Thyroid gland (tissue), 4 donors: ENCODE results near the gene TTBK2. TPM values are rescaled to one million over a fixed set of nuclear protein-coding genes. Genes with fewer than 3 reads are reported as not detected.

Source experiments
- DNase-seq, 2 donors: peaks; one replicate each; pipeline ENCODE4 v3.0.0-alpha.2; 2019
- H3K27ac ChIP-seq, 3 donors: fragments of 200-600 bp; sonication (generic); 1 replicate in 2 of 3; 2 replicates in 1 of 3; pipeline ENCODE4 v1.5.1; 2016 to 2019; ENCODE audit warnings: mild to moderate bottlenecking in 1 of 3, moderate library complexity in 1 of 3
- H3K27me3 ChIP-seq: fragments of 200-600 bp; sonication (generic); one replicate; pipeline ENCODE4 v1.5.1; 2019
- H3K36me3 ChIP-seq, 2 donors: fragments of 200-600 bp; sonication (generic); one replicate each; pipeline ENCODE4 v1.5.1; 2016 to 2019
- H3K4me1 ChIP-seq, 2 donors: fragments of 200-600 bp; sonication (generic); one replicate each; pipeline ENCODE4 v1.5.1; 2017 to 2019
- H3K4me3 ChIP-seq, 3 donors: fragments of 200-600 bp; sonication (generic); replicated peaks in 1 of 3; 1 replicate in 2 of 3; 2 replicates in 1 of 3; pipeline ENCODE4 v1.5.1; 2016; ENCODE audit warnings: mild to moderate bottlenecking in 1 of 3
- H3K9me3 ChIP-seq: fragments of 200-600 bp; sonication (generic); one replicate; pipeline ENCODE4 v1.5.1; 2017
- CTCF ChIP-seq, 6 experiments: fragments of 200-600 bp in 3 of 6; fragments of 450-650 bp in 3 of 6; sonication (generic) in 3 of 6; IDR thresholded peaks; one replicate each; pipeline ENCODE4 v1.5.1; 2016 to 2019; ENCODE audit warnings: antibody characterized with exemption in 6 of 6, mild to moderate bottlenecking in 2 of 6, inconsistent platforms in 1 of 6, moderate library complexity in 1 of 6
- POLR2A ChIP-seq, 2 donors: fragments of 450-650 bp; IDR thresholded peaks; one replicate each; pipeline ENCODE4 v1.6.1; 2017; ENCODE audit warnings: antibody characterized with exemption in 2 of 2, mild to moderate bottlenecking in 2 of 2, moderate library complexity in 1 of 2
- WGBS, 2 donors: methylation state at CpG; one replicate each; pipeline ENCODE4 v1.1.5; 2017; 5-methylcytosine and 5-hydroxymethylcytosine counted together
- intact Hi-C: fragments of 100-400 bp; cut with DNase I; formaldehyde crosslinking; loops from one replicate; pipeline ENCODE4 v1.15.1; 2023
- total RNA-seq, 4 donors: library from RNA; depleted of rRNA; stranded (reverse); fragments of >200 nt; gene quantifications; one replicate each; pipeline ENCODE4 v1.2.3, GENCODE V29; 2016

TTBK2 gene
- total RNA-seq, 4 donors from 2014 or later, result 15.7 to 26.9 (median 20.0) TPM

GRCh38 chr15:42733027-42733426 is 187.6 kb downstream of the TTBK2 start:
- WGBS, 2 donors, result 94% methylated on average over 11 of the region's 11 CpGs
- Histone ChIP-seq H3K27me3 (no peaks in the 10 kb centered on the region), H3K36me3 (peaks cover 27 to 43% of the 10 kb centered on the region in 2 donors), H3K27ac (no peak overlapping the region), H3K9me3 (no peaks in the 10 kb centered on the region), H3K4me3 (no peak overlapping the region), H3K4me1 (peaks cover 11 to 15% of the 10 kb centered on the region in 2 donors)
- no peak for DNase-seq
- intact Hi-C loops, result loop anchor here (10.0 kb wide), 1 partner anchor 192 kb away; the partner anchor contains the start of gene TTBK2
- TF ChIP-seq CTCF (IDR thresholded peaks at IDR 0.05), result no peak
- no peak for TF ChIP-seq POLR2A (IDR thresholded peaks at IDR 0.05)

GRCh38 chr15:42732095-42732827 is 188.3 kb downstream of the TTBK2 start:
- intact Hi-C loops, result loop anchor here (10.0 kb wide), 1 partner anchor 193 kb away; the partner anchor contains the start of gene TTBK2
- 86 to 89% methylated on average over 15 of the region's 15 CpGs for WGBS, 2 donors
- Histone ChIP-seq H3K9me3 (no peaks in the 10 kb centered on the region), H3K27ac (no peak overlapping the region), H3K4me1 (peaks cover 6 to 9% of the 10 kb centered on the region in 2 donors), H3K36me3 (peaks cover 28 to 43% of the 10 kb centered on the region in 2 donors), H3K4me3 (no peak overlapping the region), H3K27me3 (no peaks in the 10 kb centered on the region)
- TF ChIP-seq CTCF (IDR thresholded peaks at IDR 0.05) (no peak), POLR2A (IDR thresholded peaks at IDR 0.05) (no peak)
- no peak for DNase-seq

- H3K27ac ChIP-seq, result no peak overlapping the region
- H3K4me3 ChIP-seq, result no peak overlapping the region
- TF ChIP-seq POLR2A (IDR thresholded peaks at IDR 0.05) (no peak), CTCF (IDR thresholded peaks at IDR 0.05) (no peak)
- intact Hi-C loops, result loop anchor here (10.0 kb wide), 1 partner anchor 193 kb away; the partner anchor contains the start of gene TTBK2
- DNase-seq, result no peak
- WGBS, 2 donors, result 83 to 88% methylated on average over 6 of the region's 6 CpGs
- no peaks in the 10 kb centered on the region for H3K27me3 ChIP-seq
- no peaks in the 10 kb centered on the region for H3K9me3 ChIP-seq
- peaks cover 5 to 7% of the 10 kb centered on the region in 2 donors for H3K4me1 ChIP-seq
- peaks cover 34 to 43% of the 10 kb centered on the region in 2 donors for H3K36me3 ChIP-seq
Observed at GRCh38 chr15:42731461-42731860, 189.1 kb downstream of the TTBK2 start.

- peaks cover 34 to 50% of the 10 kb centered on the region in 2 donors for H3K36me3 ChIP-seq
- no peak for DNase-seq
- intact Hi-C loops, result loop anchor here (10.0 kb wide), 1 partner anchor 194 kb away; the partner anchor contains the start of gene TTBK2
Observed at GRCh38 chr15:42730536-42730935, 190.0 kb downstream of the TTBK2 start.

More at GRCh38 chr15:42730536-42730935, 190.0 kb downstream of the TTBK2 start:
- no peak overlapping the region for H3K27ac ChIP-seq
- no peaks in the 10 kb centered on the region for H3K9me3 ChIP-seq
- H3K4me3 ChIP-seq, result no peak overlapping the region
- H3K4me1 ChIP-seq, result peaks cover 0 to under 1% of the 10 kb centered on the region in 2 donors
- no peaks in the 10 kb centered on the region for H3K27me3 ChIP-seq
- WGBS, 2 donors, result 93% methylated on average over 8 to 9 of the region's 14 CpGs
- TF ChIP-seq CTCF (IDR thresholded peaks at IDR 0.05) (no peak), POLR2A (IDR thresholded peaks at IDR 0.05) (no peak)
